Measurements from ENCODE around the gene IRS2. TPM values are rescaled to one million over a fixed set of nuclear protein-coding genes. Genes with fewer than 3 reads are reported as not detected.
A peak's percentile ranks its signal among the peaks of the same experiment; 100 is the strongest.
"Not testable (repeated sequence)": the region's sequence is repeated elsewhere in the genome, so short reads cannot be mapped to it uniquely, and the experiment has no call there.

Gene IRS2, protein sequence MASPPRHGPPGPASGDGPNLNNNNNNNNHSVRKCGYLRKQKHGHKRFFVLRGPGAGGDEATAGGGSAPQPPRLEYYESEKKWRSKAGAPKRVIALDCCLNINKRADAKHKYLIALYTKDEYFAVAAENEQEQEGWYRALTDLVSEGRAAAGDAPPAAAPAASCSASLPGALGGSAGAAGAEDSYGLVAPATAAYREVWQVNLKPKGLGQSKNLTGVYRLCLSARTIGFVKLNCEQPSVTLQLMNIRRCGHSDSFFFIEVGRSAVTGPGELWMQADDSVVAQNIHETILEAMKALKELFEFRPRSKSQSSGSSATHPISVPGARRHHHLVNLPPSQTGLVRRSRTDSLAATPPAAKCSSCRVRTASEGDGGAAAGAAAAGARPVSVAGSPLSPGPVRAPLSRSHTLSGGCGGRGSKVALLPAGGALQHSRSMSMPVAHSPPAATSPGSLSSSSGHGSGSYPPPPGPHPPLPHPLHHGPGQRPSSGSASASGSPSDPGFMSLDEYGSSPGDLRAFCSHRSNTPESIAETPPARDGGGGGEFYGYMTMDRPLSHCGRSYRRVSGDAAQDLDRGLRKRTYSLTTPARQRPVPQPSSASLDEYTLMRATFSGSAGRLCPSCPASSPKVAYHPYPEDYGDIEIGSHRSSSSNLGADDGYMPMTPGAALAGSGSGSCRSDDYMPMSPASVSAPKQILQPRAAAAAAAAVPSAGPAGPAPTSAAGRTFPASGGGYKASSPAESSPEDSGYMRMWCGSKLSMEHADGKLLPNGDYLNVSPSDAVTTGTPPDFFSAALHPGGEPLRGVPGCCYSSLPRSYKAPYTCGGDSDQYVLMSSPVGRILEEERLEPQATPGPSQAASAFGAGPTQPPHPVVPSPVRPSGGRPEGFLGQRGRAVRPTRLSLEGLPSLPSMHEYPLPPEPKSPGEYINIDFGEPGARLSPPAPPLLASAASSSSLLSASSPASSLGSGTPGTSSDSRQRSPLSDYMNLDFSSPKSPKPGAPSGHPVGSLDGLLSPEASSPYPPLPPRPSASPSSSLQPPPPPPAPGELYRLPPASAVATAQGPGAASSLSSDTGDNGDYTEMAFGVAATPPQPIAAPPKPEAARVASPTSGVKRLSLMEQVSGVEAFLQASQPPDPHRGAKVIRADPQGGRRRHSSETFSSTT (N-terminal part only)
- 3.2 and 3.5 TPM in 2 replicates for total RNA-seq

DNA sequence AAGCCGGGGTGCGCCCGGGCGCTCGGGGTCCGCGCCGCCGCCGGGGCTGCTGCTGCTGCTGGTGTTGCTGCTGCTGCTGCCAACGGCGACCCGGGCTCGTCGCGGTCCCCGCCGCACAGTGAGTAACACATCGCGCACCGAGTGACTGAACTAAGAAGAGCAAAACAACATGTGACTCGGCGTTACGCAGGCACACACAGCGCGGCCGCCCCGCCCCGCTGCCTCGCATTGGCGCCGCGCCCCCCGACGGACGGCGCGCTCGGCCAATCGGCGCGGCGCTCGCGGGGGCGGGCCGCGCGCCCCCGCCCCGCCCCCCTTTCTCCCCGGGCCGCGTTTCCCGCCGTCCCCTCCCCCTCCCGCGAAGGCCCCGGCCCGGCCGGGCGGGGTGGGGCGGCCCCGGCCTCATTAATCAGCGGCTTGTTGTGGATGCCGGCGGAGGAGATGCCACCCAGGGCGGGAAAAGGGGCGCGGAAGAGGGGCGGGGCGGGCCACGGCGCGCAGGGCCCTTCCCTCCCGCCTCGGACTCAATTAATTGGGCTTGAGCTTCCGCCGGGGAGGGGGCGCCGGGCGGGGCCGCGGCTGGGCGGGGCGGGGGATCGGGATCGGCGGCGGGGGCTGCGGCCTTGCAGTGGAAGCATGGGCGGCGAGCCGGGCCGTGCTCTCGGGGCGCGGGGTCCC, at the start of gene IRS2:
TSS of gene IRS2 (minus strand) at position 127 of the 678 bp plus-strand sequence. CDS start 530 bp downstream, outside the sequence.
- Mint-ChIP-seq H3K27me3 (peaks cover 28% of the 10 kb centered on the region), H3K4me3 (peak within 1 kb of the TSS; percentile 82), H3K9me3 (no peaks in the 10 kb centered on the region), H3K27ac (peak within 1 kb of the TSS; percentile 64), H3K36me3 (ENCODE audit: low read depth) (peaks cover 4% of the 10 kb centered on the region), H3K4me1 (peaks cover 10% of the 10 kb centered on the region)
- intact Hi-C loops (cut with micrococcal nuclease), result loop anchor here (1.0 to 5.0 kb wide), 5 partner anchors 352 to 1569 kb away; partner anchors contain the start of genes ABHD13, ING1, LIG4 and NAXD
- DNase-seq, result peak; percentile 97

DNA sequence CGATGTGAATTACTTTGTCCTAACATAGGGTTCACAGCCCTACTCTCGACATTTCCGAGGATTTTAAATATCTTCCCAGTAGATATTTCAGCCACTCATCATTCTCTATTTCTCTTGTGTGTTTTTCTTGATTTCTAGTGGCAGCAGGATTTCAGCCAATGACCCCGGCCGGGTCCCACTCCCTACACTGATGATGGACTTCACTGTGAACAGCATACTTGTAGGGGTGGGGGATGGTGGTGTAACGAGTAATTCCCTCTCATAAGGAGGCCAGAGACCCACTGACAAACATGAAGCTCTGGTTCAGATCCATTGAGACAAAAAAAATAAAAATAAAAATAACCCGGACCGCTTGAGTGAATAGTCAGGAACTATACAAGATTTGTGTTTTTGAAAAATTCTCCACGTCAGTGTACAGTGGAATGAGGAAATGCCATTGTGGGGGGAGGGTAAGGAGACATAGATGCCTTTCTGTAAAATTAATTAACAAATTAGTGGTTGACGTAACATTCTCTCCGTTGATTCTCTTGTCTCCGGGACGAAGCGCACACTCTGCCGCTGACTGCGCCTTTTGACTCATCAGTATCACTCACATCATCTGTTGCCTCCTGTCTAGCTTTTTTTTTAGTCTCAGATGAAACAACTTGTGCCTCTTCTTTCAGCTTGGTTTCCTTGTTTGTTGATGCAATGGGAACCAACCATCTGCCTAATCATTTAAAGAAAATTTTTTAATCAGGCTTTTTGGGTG, 48.8 kb upstream of the IRS2 start:
- no peaks in the 10 kb centered on the region for H3K36me3 Mint-ChIP-seq (ENCODE audit: low read depth)
- DNase-seq, result no peak
- H3K27me3 Mint-ChIP-seq, result peaks cover 6% of the 10 kb centered on the region
- H3K27ac Mint-ChIP-seq, result no peak overlapping the region
- H3K9me3 Mint-ChIP-seq, result no peaks in the 10 kb centered on the region
- H3K4me3 Mint-ChIP-seq, result no peak overlapping the region
- H3K4me1 Mint-ChIP-seq, result peaks cover 3% of the 10 kb centered on the region
- intact Hi-C loops (cut with micrococcal nuclease), result no loop called here

DNA sequence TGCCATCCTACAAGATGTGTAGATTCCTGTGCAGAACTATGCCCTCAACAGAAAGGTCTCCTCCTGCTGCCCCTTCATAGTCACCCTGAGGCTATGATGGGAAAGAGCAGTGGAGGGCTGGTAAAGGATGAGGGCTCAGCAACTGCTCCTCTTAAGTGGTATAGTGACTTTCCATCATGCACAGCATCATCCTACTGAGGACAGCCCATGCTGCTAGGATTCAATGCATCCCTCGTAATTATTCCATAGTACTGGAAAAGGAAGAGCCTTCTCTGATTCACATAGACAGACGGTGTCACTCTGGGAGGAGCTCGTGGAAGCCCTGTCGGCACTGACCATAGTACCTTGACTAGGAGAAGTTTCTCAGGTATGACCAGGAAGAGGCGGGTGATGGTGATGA, 47.6 kb upstream of the IRS2 start:
- no peak overlapping the region for H3K4me3 Mint-ChIP-seq
- no peak for DNase-seq
- intact Hi-C loops (cut with micrococcal nuclease), result no loop called here
- no peaks in the 10 kb centered on the region for H3K9me3 Mint-ChIP-seq
- no peaks in the 10 kb centered on the region for H3K36me3 Mint-ChIP-seq (ENCODE audit: low read depth)
- H3K4me1 Mint-ChIP-seq, result no peaks in the 10 kb centered on the region
- H3K27ac Mint-ChIP-seq, result no peak overlapping the region
- H3K27me3 Mint-ChIP-seq, result peaks cover 3% of the 10 kb centered on the region

DNA sequence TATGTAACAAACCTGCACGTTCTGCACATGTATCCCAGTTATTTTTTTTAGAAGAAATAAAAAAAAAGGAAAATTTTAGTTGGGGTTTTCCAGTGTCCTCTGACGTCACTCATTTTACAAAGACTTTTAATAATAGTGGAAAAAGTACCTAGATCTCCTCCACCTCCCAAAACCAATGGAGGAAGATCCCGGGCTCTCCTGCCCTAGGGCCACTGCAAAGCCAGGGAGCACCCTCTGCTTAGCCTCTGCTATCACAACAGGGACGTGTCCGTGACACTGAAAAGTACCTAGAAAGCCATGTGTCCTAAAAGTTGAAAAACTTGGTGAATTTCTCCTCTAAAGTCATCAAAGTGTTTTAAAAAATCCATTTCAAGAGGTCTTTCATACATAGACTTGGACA, 46.7 kb upstream of the IRS2 start:
- no peaks in the 10 kb centered on the region for H3K36me3 Mint-ChIP-seq (ENCODE audit: low read depth)

DNA sequence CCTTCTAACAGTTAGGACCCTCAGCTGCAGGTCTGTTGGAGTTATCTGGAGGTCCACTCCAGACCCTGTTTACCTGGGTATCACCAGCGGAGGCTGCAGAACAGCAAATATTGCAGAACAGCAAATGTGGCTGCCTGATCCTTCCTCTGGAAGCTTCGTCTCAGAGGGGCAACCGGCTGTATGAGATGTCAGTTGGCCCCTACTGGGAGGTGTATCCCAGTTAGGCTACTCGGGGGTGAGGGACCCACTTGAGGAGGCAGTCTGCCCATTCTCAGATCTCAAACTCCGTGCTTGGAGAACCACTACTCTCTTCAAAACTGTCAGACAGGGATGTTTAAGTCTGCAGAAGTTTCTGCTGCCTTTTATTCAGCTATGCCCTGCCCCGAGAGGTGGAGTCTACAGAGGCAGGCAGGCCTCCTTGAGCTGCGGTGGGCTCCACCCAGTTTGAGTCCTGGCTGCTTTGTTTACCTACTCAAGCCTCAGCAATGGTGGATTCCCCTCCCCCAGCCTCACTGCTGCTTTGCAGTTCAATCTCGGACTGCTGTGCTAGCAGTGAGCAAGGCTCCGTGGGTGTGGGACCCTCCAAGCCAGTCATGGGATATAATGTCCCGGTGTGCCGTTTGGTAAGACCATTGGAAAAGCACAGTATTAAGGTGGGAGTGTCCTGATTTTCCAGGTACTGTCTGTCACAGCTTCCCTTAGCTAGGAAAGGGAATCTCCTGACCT, 42.4 kb upstream of the IRS2 start:
- H3K36me3 Mint-ChIP-seq (ENCODE audit: low read depth); intact Hi-C loops (cut with micrococcal nuclease); H3K9me3 Mint-ChIP-seq; H3K4me1 Mint-ChIP-seq; H3K27ac Mint-ChIP-seq; DNase-seq; H3K27me3 Mint-ChIP-seq; H3K4me3 Mint-ChIP-seq: not testable (repeated sequence)

More for the DNA sequence above, 46.7 kb upstream of the IRS2 start:
- Mint-ChIP-seq H3K4me1 (no peaks in the 10 kb centered on the region), H3K4me3 (no peak overlapping the region), H3K27me3 (peaks cover 3% of the 10 kb centered on the region), H3K27ac (no peak overlapping the region), H3K9me3 (peaks cover under 1% of the 10 kb centered on the region)
- DNase-seq, result no peak
- intact Hi-C loops (cut with micrococcal nuclease), result no loop called here

DNA sequence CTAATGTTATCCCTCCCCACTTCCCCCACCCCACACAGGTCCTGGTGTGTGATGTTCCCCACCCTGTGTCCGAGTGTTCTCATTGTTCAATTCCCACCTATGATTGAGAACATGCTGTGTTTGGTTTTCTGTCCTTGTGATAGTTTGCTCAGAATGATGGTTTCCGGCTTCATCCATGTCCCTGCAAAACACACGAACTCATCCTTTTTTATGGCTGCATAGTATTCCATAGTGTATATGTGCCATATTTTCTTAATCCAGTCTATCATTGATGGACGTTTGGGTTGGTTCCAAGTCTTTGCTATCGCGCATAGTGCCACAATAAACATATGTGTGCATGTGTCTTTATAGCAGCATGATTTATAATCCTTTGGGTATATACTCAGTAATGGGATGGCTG, 36.8 kb upstream of the IRS2 start:
- H3K27ac Mint-ChIP-seq; H3K27me3 Mint-ChIP-seq; H3K4me3 Mint-ChIP-seq; H3K9me3 Mint-ChIP-seq; H3K4me1 Mint-ChIP-seq; H3K36me3 Mint-ChIP-seq (ENCODE audit: low read depth); DNase-seq; intact Hi-C loops (cut with micrococcal nuclease): not testable (repeated sequence)

DNA sequence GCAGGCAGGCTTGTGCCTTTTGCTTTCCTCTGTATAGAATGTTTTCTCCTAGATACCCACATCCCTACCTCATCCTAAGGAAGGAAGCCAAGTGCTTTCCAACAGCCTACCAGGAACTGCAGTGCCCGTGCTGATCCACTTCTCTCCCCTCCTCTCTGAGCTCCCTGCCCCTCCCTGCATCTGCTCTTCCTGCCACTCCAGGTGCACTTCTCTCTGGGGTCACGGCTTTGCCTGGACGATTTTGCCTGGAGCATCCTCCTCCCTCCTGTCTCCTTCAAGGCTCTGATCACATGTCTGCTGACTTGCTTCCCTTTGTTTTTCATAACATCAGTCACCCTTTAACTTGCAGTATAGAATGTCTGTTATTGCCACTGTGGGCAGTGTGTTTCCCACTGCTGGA, 34.7 kb upstream of the IRS2 start:
- Mint-ChIP-seq H3K4me3 (no peak overlapping the region), H3K27me3 (peaks cover 11% of the 10 kb centered on the region), H3K9me3 (no peaks in the 10 kb centered on the region), H3K36me3 (ENCODE audit: low read depth) (no peaks in the 10 kb centered on the region), H3K27ac (no peak overlapping the region), H3K4me1 (no peaks in the 10 kb centered on the region)
- DNase-seq, result no peak
- intact Hi-C loops (cut with micrococcal nuclease), result no loop called here

DNA sequence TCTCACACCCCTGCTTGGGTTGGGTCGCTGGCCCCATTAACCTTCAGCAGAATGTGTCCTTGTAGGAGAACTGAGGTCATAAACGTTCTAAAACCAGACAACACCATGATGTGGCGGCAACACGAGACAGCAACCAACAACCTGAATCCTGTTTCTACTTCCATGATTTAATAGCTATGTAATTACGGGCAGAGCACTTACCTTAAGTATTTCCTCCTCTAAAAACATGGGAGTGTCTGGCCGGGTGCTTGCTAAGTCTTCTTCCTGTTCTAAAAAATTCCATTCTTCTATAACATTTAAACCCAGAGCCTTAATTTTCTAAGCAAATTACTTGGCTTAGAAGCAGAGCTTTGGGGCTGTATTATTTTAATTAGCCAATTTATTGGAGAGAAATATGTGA, 33.5 kb upstream of the IRS2 start:
- H3K27ac Mint-ChIP-seq, result no peak overlapping the region
- no peaks in the 10 kb centered on the region for H3K4me1 Mint-ChIP-seq
- H3K4me3 Mint-ChIP-seq, result no peak overlapping the region
- peaks cover 10% of the 10 kb centered on the region for H3K27me3 Mint-ChIP-seq
- intact Hi-C loops (cut with micrococcal nuclease), result no loop called here
- DNase-seq, result no peak
- H3K9me3 Mint-ChIP-seq, result peaks cover 4% of the 10 kb centered on the region
- H3K36me3 Mint-ChIP-seq (ENCODE audit: low read depth), result no peaks in the 10 kb centered on the region

DNA sequence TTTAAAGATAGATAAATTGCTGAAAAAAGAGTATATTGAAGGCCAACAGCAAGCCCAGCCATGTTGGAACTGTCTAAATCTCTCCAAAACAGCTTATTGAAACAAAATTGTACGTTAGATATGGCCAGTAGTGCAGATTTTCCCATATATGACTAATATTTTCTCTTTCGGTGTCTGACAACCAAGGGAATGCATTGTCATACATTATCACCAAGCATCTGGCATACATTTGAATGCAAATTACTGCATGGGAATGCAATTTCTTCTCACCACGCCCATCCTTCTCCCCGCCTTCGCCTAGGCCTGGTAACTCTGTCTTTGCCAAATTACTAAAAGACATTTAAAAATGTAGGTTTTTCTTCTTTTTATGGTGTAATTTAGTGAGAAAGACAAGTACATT, 32.5 kb upstream of the IRS2 start:
- Mint-ChIP-seq H3K27ac (no peak overlapping the region), H3K4me3 (no peak overlapping the region), H3K9me3 (peaks cover 4% of the 10 kb centered on the region), H3K27me3 (peaks cover 10% of the 10 kb centered on the region), H3K36me3 (ENCODE audit: low read depth) (no peaks in the 10 kb centered on the region), H3K4me1 (no peaks in the 10 kb centered on the region)
- no peak for DNase-seq
- intact Hi-C loops (cut with micrococcal nuclease), result no loop called here

DNA sequence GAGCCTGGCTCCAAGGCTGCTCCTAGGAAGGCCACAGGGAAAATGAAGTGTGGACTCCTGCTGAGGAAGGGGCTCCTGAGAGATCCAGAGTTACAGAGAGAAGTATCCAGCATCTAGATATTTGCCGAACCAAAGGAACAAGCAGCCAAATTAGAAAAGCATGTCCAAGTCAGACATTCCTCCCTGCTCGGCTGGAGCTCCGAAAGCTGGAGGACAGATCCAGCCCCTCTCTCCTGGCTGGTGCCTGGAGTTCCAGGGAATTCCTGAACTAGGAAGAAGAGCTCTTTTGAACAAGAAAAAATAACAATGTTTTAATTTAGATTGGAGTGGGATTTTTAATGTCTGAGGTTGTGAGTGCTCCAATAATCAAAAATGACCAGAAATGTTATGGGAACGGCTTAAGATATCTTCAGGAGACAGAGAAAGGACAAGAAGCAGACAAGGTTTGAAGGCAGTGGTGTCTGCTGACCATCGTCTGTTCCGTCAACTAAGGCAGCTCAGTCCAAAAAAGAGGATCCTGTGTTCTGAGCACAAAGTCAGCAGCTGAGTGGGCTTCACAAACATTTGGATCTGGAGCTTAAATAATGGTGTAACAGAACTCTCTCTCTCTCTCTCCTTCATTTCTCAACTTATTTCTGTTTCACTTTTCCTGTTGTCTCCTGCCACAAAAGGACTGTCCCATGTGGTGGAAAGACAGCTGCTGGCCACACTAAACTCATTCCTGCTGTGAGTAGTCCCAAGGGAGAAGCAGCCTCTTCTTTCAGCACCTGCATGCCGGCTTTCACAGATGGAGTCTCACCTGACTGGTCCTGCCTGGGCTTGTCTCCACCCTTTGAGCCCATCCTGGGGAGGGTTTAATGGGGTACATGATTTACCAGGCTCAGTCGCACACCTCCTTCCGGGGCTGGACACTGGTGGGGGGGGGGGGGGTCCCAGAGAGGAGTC, 31.5 kb upstream of the IRS2 start:
- intact Hi-C loops (cut with micrococcal nuclease), result no loop called here
- DNase-seq, result no peak
- Mint-ChIP-seq H3K4me1 (no peaks in the 10 kb centered on the region), H3K9me3 (peaks cover 4% of the 10 kb centered on the region), H3K27me3 (peaks cover 10% of the 10 kb centered on the region), H3K4me3 (no peak overlapping the region), H3K36me3 (ENCODE audit: low read depth) (no peaks in the 10 kb centered on the region), H3K27ac (no peak overlapping the region)

DNA sequence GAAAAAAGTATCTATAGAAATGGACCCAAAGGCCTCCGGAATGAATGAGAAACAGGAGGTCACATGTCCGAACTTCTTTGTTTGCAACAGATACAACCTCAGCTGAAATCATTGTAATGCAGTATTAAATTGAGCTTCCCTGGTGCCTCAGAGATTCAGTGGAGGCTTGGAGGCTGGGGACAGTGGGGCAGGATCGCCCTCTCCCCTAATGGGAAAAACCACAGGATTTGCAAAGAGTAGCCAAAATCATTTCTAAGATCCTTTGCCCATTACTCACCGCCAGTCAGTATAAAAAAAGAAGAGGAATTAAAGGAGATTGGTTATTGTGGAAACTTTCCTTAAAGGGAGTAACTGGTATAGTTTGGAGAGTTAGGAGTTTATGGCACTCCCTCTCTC, 30.4 kb upstream of the IRS2 start:
- Mint-ChIP-seq H3K36me3 (ENCODE audit: low read depth) (no peaks in the 10 kb centered on the region), H3K4me1 (no peaks in the 10 kb centered on the region), H3K9me3 (peaks cover 4% of the 10 kb centered on the region), H3K4me3 (no peak overlapping the region), H3K27me3 (peaks cover 10% of the 10 kb centered on the region), H3K27ac (no peak overlapping the region)
- DNase-seq, result no peak
- intact Hi-C loops (cut with micrococcal nuclease), result no loop called here
